ENCODE data around the gene PCDH9. TPM values are rescaled to one million over a fixed set of nuclear protein-coding genes. Genes with fewer than 3 reads are reported as not detected.
A peak's percentile ranks its signal among the peaks of the same experiment; 100 is the strongest.
"Not testable (repeated sequence)": the region's sequence is repeated elsewhere in the genome, so short reads cannot be mapped to it uniquely, and the experiment has no call there.

Gene PCDH9
- total and polyA plus RNA-seq, 5 donors = 5.1 to 30.0 (median 27.8) TPM

GRCh38 chr13:66760678-66761077 lies 469.5 kb downstream of the PCDH9 start:
- not testable (repeated sequence) for DNase-seq, ATAC-seq
- 82% methylated on average over 4 of the region's 4 CpGs for WGBS

GRCh38 chr13:66759919-66760318 lies 470.2 kb downstream of the PCDH9 start:
- Histone ChIP-seq H3K27ac (ENCODE audit: low read length) (no peak overlapping the region), H3K9me3 (ENCODE audit: control insufficient read depth, low read length) (peaks cover 6% of the 10 kb centered on the region), H3K4me1 (ENCODE audit: control insufficient read depth, insufficient read depth, low read length) (no peaks in the 10 kb centered on the region), H3K4me3 (ENCODE audit: low read length) (no peak overlapping the region), H3K27me3 (ENCODE audit: control insufficient read depth, insufficient read depth) (no peaks in the 10 kb centered on the region)
- intact Hi-C loops (cut with DNase I) = no loop called here
- DNase-seq (no peak), ATAC-seq (no peak)
- 98% methylated on average over 1 of the region's 1 CpG for WGBS

More at GRCh38 chr13:66760678-66761077, 469.5 kb downstream of the PCDH9 start:
- H3K4me3 ChIP-seq (ENCODE audit: low read length); intact Hi-C loops (cut with DNase I); H3K27me3 ChIP-seq (ENCODE audit: control insufficient read depth, insufficient read depth); H3K27ac ChIP-seq (ENCODE audit: low read length); H3K4me1 ChIP-seq (ENCODE audit: control insufficient read depth, insufficient read depth, low read length); H3K9me3 ChIP-seq (ENCODE audit: control insufficient read depth, low read length): not testable (repeated sequence)

GRCh38 chr13:66751691-66752090 lies 478.4 kb downstream of the PCDH9 start:
- DNase-seq = no peak
- Histone ChIP-seq H3K4me1 (ENCODE audit: control insufficient read depth, insufficient read depth, low read length) (no peaks in the 10 kb centered on the region), H3K4me3 (ENCODE audit: low read length) (peak overlapping the region; percentile 29), H3K27me3 (ENCODE audit: control insufficient read depth, insufficient read depth) (no peaks in the 10 kb centered on the region), H3K9me3 (ENCODE audit: control insufficient read depth, low read length) (no peaks in the 10 kb centered on the region), H3K27ac (ENCODE audit: low read length) (no peak overlapping the region)
- intact Hi-C loops (cut with DNase I) = no loop called here
- WGBS = 90% methylated on average over 2 of the region's 2 CpGs
- no peak for ATAC-seq

- Histone ChIP-seq H3K4me3 (ENCODE audit: low read length) (no peak overlapping the region), H3K27ac (ENCODE audit: low read length) (no peak overlapping the region), H3K9me3 (ENCODE audit: control insufficient read depth, low read length) (no peaks in the 10 kb centered on the region), H3K27me3 (ENCODE audit: control insufficient read depth, insufficient read depth) (no peaks in the 10 kb centered on the region), H3K4me1 (ENCODE audit: control insufficient read depth, insufficient read depth, low read length) (no peaks in the 10 kb centered on the region)
- DNase-seq = no peak
- intact Hi-C loops (cut with DNase I) = no loop called here
- 86% methylated on average over 1 of the region's 1 CpG for WGBS
- no peak for ATAC-seq
These were observed 481.4 kb downstream of the PCDH9 start for GRCh38 chr13:66748712-66749111.

- WGBS = 74% methylated on average over 4 of the region's 4 CpGs
- DNase-seq (no peak), ATAC-seq (peak in 1 of 2 donors; percentile 29)
- intact Hi-C loops (cut with DNase I) = no loop called here
- Histone ChIP-seq H3K9me3 (ENCODE audit: control insufficient read depth, low read length) (no peaks in the 10 kb centered on the region), H3K4me1 (ENCODE audit: control insufficient read depth, insufficient read depth, low read length) (no peaks in the 10 kb centered on the region), H3K27ac (ENCODE audit: low read length) (no peak overlapping the region), H3K27me3 (ENCODE audit: control insufficient read depth, insufficient read depth) (no peaks in the 10 kb centered on the region), H3K4me3 (ENCODE audit: low read length) (no peak overlapping the region)
These were observed 484.8 kb downstream of the PCDH9 start for GRCh38 chr13:66745307-66745706.

GRCh38 chr13:66723576-66723975 lies 506.6 kb downstream of the PCDH9 start:
- Histone ChIP-seq H3K4me3 (ENCODE audit: low read length) (no peak overlapping the region), H3K9me3 (ENCODE audit: control insufficient read depth, low read length) (no peaks in the 10 kb centered on the region), H3K27me3 (ENCODE audit: control insufficient read depth, insufficient read depth) (no peaks in the 10 kb centered on the region), H3K27ac (ENCODE audit: low read length) (no peak overlapping the region), H3K4me1 (ENCODE audit: control insufficient read depth, insufficient read depth, low read length) (peaks cover 2% of the 10 kb centered on the region)
- intact Hi-C loops (cut with DNase I) = no loop called here
- DNase-seq = no peak
- ATAC-seq = no peak
- WGBS = 91% methylated on average over 2 of the region's 2 CpGs

- Histone ChIP-seq H3K27me3 (ENCODE audit: control insufficient read depth, insufficient read depth) (no peaks in the 10 kb centered on the region), H3K9me3 (ENCODE audit: control insufficient read depth, low read length) (no peaks in the 10 kb centered on the region), H3K27ac (ENCODE audit: low read length) (no peak overlapping the region), H3K4me3 (ENCODE audit: low read length) (no peak overlapping the region), H3K4me1 (ENCODE audit: control insufficient read depth, insufficient read depth, low read length) (no peaks in the 10 kb centered on the region)
- DNase-seq = no peak
- intact Hi-C loops (cut with DNase I) = no loop called here
- no peak for ATAC-seq
These were observed 513.6 kb downstream of the PCDH9 start for GRCh38 chr13:66716538-66716937.

GRCh38 chr13:66714795-66715194 lies 515.3 kb downstream of the PCDH9 start:
- intact Hi-C loops (cut with DNase I) = no loop called here
- DNase-seq (no peak), ATAC-seq (no peak)
- Histone ChIP-seq H3K27me3 (ENCODE audit: control insufficient read depth, insufficient read depth) (no peaks in the 10 kb centered on the region), H3K4me3 (ENCODE audit: low read length) (no peak overlapping the region), H3K9me3 (ENCODE audit: control insufficient read depth, low read length) (no peaks in the 10 kb centered on the region), H3K27ac (ENCODE audit: low read length) (no peak overlapping the region), H3K4me1 (ENCODE audit: control insufficient read depth, insufficient read depth, low read length) (no peaks in the 10 kb centered on the region)

- no peak for ATAC-seq
- intact Hi-C loops (cut with DNase I) = no loop called here
- Histone ChIP-seq H3K27ac (ENCODE audit: low read length) (no peak overlapping the region), H3K27me3 (ENCODE audit: control insufficient read depth, insufficient read depth) (no peaks in the 10 kb centered on the region), H3K4me1 (ENCODE audit: control insufficient read depth, insufficient read depth, low read length) (no peaks in the 10 kb centered on the region), H3K4me3 (ENCODE audit: low read length) (no peak overlapping the region), H3K9me3 (ENCODE audit: control insufficient read depth, low read length) (no peaks in the 10 kb centered on the region)
- 89% methylated on average over 2 of the region's 2 CpGs for WGBS
- no peak for DNase-seq
These were observed 526.0 kb downstream of the PCDH9 start for GRCh38 chr13:66704110-66704509.

- no peaks in the 10 kb centered on the region for H3K9me3 ChIP-seq (ENCODE audit: control insufficient read depth, low read length)
- 81% methylated on average over 3 of the region's 3 CpGs for WGBS
- ATAC-seq = no peak
- no peaks in the 10 kb centered on the region for H3K4me1 ChIP-seq (ENCODE audit: control insufficient read depth, insufficient read depth, low read length)
- DNase-seq = no peak
- H3K27me3 ChIP-seq (ENCODE audit: control insufficient read depth, insufficient read depth) = no peaks in the 10 kb centered on the region
- H3K27ac ChIP-seq (ENCODE audit: low read length) = no peak overlapping the region
- intact Hi-C loops (cut with DNase I) = no loop called here
- H3K4me3 ChIP-seq (ENCODE audit: low read length) = no peak overlapping the region
These were observed 526.5 kb downstream of the PCDH9 start for GRCh38 chr13:66703597-66703996.

GRCh38 chr13:66700117-66700601 lies 530.0 kb downstream of the PCDH9 start:
- no peaks in the 10 kb centered on the region for H3K27me3 ChIP-seq (ENCODE audit: control insufficient read depth, insufficient read depth)
- intact Hi-C loops (cut with DNase I) = no loop called here
- DNase-seq = no peak
- WGBS = 90% methylated on average over 8 of the region's 8 CpGs
- H3K4me3 ChIP-seq (ENCODE audit: low read length) = no peak overlapping the region
- no peak for ATAC-seq
- no peaks in the 10 kb centered on the region for H3K9me3 ChIP-seq (ENCODE audit: control insufficient read depth, low read length)
- H3K27ac ChIP-seq (ENCODE audit: low read length) = no peak overlapping the region
- H3K4me1 ChIP-seq (ENCODE audit: control insufficient read depth, insufficient read depth, low read length) = no peaks in the 10 kb centered on the region

- intact Hi-C loops (cut with DNase I) = no loop called here
- no peak overlapping the region for H3K4me3 ChIP-seq (ENCODE audit: low read length)
- ATAC-seq (no peak), DNase-seq (no peak)
- no peaks in the 10 kb centered on the region for H3K4me1 ChIP-seq (ENCODE audit: control insufficient read depth, insufficient read depth, low read length)
- no peaks in the 10 kb centered on the region for H3K9me3 ChIP-seq (ENCODE audit: control insufficient read depth, low read length)
- no peaks in the 10 kb centered on the region for H3K27me3 ChIP-seq (ENCODE audit: control insufficient read depth, insufficient read depth)
- no peak overlapping the region for H3K27ac ChIP-seq (ENCODE audit: low read length)
These were observed 536.5 kb downstream of the PCDH9 start for GRCh38 chr13:66693656-66694055.
